Panc1 (cell line): ENCODE measurements around the gene OPTC. TPM values are rescaled to one million over a fixed set of nuclear protein-coding genes. Genes with fewer than 3 reads are reported as not detected.

Source experiments
- ATAC-seq: fragments of 200-7000 bp; cut with Tn5 transposase; 2 replicates; pipeline ENCODE4 v1.9.1; 2020; ENCODE audit warnings: mild to moderate bottlenecking, moderate library complexity
- BruUV-seq: library from RNA; stranded (reverse); fragments of 400-500 nt; replicated peaks from 2 replicates; lab custom pipeline; 2021; lab: Mats Ljungman, UMichigan
- CTCF ChIA-PET: fragments of 300-600 bp; sonication (Branson Sonifier 250); formaldehyde crosslinking; loops from one replicate; lab custom pipeline; 2022; ENCODE audit warnings: antibody characterized with exemption; lab: Charles Lee
- POLR2A ChIA-PET: fragments of 300-600 bp; sonication (Branson Sonifier 250); formaldehyde crosslinking; loops from one replicate; lab custom pipeline; 2022; ENCODE audit warnings: antibody characterized with exemption; lab: Charles Lee
- DNase-seq: peaks from one replicate; pipeline ENCODE4 v3.0.0-alpha.2; 2010; ENCODE audit warnings: low read depth, low spot score
- H3K27ac ChIP-seq: 2 replicates; pipeline ENCODE4 v1.5.1; 2011; ENCODE audit warnings: mild to moderate bottlenecking, low read length, inconsistent platforms
- H3K27me3 ChIP-seq: fragments of 200-500 bp; sonication (Bioruptor generic); 2 replicates; pipeline ENCODE4 v1.6.0; 2014; ENCODE audit warnings: low read length, inconsistent platforms; ENCODE audit not compliant: control insufficient read depth, insufficient read depth
- H3K36me3 ChIP-seq: fragments of 200-500 bp; sonication (Bioruptor generic); 2 replicates; pipeline ENCODE4 v1.5.1; 2014; ENCODE audit warnings: inconsistent platforms, mild to moderate bottlenecking, low read length, moderate library complexity; ENCODE audit not compliant: control insufficient read depth, insufficient read depth
- H3K4me1 ChIP-seq: 2 replicates; pipeline ENCODE4 v1.5.1; 2011; ENCODE audit warnings: inconsistent platforms, mild to moderate bottlenecking, low read length, moderate library complexity; ENCODE audit not compliant: control insufficient read depth, insufficient read depth
- H3K4me3 ChIP-seq, 2 experiments: 2 replicates each; pipeline ENCODE4 v1.5.1; 2011 to 2012; ENCODE audit warnings: low read depth in 2 of 2, low read length in 2 of 2, mild to moderate bottlenecking in 2 of 2, inconsistent platforms in 1 of 2, moderate library complexity in 1 of 2
- H3K9me3 ChIP-seq: fragments of 200-500 bp; sonication (Bioruptor generic); 2 replicates; pipeline ENCODE4 v1.5.1; 2014; ENCODE audit warnings: low read depth, mild to moderate bottlenecking, inconsistent platforms, low read length, moderate library complexity; ENCODE audit not compliant: control insufficient read depth, insufficient read depth
- CTCF ChIP-seq: fragments of 450-650 bp; IDR thresholded peaks from 2 replicates; pipeline ENCODE4 v1.5.1; 2017; ENCODE audit warnings: mild to moderate bottlenecking
- POLR2AphosphoS5 ChIP-seq: IDR thresholded peaks from 2 replicates; pipeline ENCODE4 v1.6.1; 2012; ENCODE audit warnings: mild to moderate bottlenecking, low read depth, low read length, moderate library complexity
- REST ChIP-seq, 2 experiments: IDR thresholded peaks; 2 replicates each; pipeline ENCODE4 v1.6.1; 2011 to 2012; ENCODE audit warnings: low read depth in 2 of 2, control low read depth in 1 of 2, low read length in 1 of 2, mild to moderate bottlenecking in 1 of 2, moderate library complexity in 1 of 2; ENCODE audit not compliant: insufficient read depth in 1 of 2
- SIN3A ChIP-seq: IDR thresholded peaks from 2 replicates; pipeline ENCODE4 v1.6.1; 2012; ENCODE audit warnings: low read depth, mild to moderate bottlenecking, low read length, moderate library complexity, borderline replicate concordance; ENCODE audit not compliant: insufficient read depth
- TCF7L2 ChIP-seq: IDR thresholded peaks from 2 replicates; pipeline ENCODE4 v1.6.1; 2011; ENCODE audit warnings: mild to moderate bottlenecking, low read depth, low read length, inconsistent platforms
- in situ Hi-C: cut with HindIII; loops from 2 replicates; pipeline ENCODE4 v1.10.0; 2016; ENCODE audit warnings: low sequenced_read_pairs, low pct_unique_long_range_greater_than_20kb
- intact Hi-C: fragments of 100-400 bp; cut with micrococcal nuclease; formaldehyde crosslinking; loops from one replicate; pipeline ENCODE4 v1.10.0; 2022; ENCODE audit not compliant: unreplicated experiment
- total RNA-seq: library from RNA; stranded (reverse); gene quantifications from one replicate; pipeline ENCODE4 v1.2.1, GENCODE V29; 2021; ENCODE audit not compliant: unreplicated experiment

Gene OPTC
- total RNA-seq, 1 experiment from 2014 or later: not detected

GRCh38 chr1:203478986-203479385 is 15.0 kb upstream of the OPTC start:
- no peaks in the 10 kb centered on the region for H3K36me3 ChIP-seq
- no TSS peak for BruUV-seq

GRCh38 chr1:203479646-203480045 is 14.3 kb upstream of the OPTC start:
- TF ChIP-seq REST (IDR thresholded peaks at IDR 0.05; ENCODE audit: insufficient read depth in 1 of 2, low read depth in 2 of 2, low read length in 1 of 2) (no peak), CTCF (no peak), TCF7L2 (no peak), SIN3A (no peak), POLR2AphosphoS5 (no peak)
- Histone ChIP-seq H3K9me3 (no peaks in the 10 kb centered on the region), H3K27me3 (peaks cover 21% of the 10 kb centered on the region), H3K36me3 (no peaks in the 10 kb centered on the region), H3K27ac (no peak overlapping the region), H3K4me1 (no peaks in the 10 kb centered on the region), H3K4me3 (no peak overlapping the region)
- no peak for DNase-seq
- in situ Hi-C loops: no loop called here
- POLR2A ChIA-PET: no interaction called here
- no TSS peak for BruUV-seq
- CTCF ChIA-PET: no interaction called here
- ATAC-seq: no peak
- intact Hi-C loops: no loop called here

More at GRCh38 chr1:203478986-203479385, 15.0 kb upstream of the OPTC start:
- DNase-seq (no peak), ATAC-seq (no peak)
- H3K27me3 ChIP-seq: peaks cover 21% of the 10 kb centered on the region
- in situ Hi-C loops (no loop called here), intact Hi-C loops (no loop called here)
- no peaks in the 10 kb centered on the region for H3K9me3 ChIP-seq
- H3K4me3 ChIP-seq: no peak overlapping the region
- CTCF ChIA-PET: interaction anchor here (0.5 kb wide), 1 partner anchor 25 kb away, joined by 3 read pairs; no protein-coding TSS in a partner anchor
- no peaks in the 10 kb centered on the region for H3K4me1 ChIP-seq
- no peak for TF ChIP-seq REST (IDR thresholded peaks at IDR 0.05; ENCODE audit: insufficient read depth in 1 of 2, low read depth in 2 of 2, low read length in 1 of 2)
- TF ChIP-seq SIN3A: no peak
- TF ChIP-seq CTCF: no peak
- no peak overlapping the region for H3K27ac ChIP-seq
- POLR2A ChIA-PET: no interaction called here
